Activated CD4-positive, alpha-beta T cell treated with anti-CD3 and anti-CD28 coated beads, Interleukin-2, amount 50 U/mL, for 48 hours (primary cell): Measurements from ENCODE around the gene P2RX6.
"Not testable (repeated sequence)": the region's sequence is repeated elsewhere in the genome, so short reads cannot be mapped to it uniquely, and the experiment has no call there.

Source experiments
- DNase-seq, 2 experiments: peaks; one replicate each; pipeline ENCODE4 v3.0.0-alpha.2; 2020

The P2RX6 gene

DNA sequence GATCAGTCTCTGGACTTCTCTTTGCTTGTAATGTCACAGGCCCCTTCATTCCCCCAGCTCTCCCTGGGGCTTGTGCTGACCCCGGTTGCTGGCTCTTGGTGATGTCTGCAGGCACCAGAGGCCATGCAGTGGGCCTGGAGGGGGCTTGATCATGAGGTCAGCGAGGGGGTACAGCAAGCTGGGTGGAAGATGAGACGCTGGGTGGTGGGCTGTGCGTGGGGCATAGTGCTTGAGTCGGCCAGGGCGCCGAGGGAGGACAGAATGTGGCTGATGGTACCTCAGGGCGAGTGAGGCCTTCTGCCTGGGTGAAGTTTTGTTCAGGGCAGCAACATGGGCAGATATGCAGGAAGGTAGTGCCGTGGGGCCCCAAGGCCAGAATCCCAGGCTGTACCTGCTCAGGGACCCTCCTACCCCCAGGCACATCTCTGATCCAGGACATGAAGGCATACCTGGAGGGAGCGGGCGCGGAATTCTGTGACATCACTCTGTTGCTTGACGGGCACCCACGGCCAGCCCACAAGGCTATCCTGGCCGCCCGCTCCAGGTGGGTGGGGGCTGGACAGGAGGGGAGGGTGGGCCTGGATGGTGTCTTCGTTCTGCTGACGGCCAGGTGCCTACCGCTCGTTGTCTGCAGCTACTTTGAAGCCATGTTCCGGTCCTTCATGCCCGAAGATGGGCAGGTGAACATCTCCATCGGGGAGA lies 19.5 kb upstream of the P2RX6 start:
- no peak for DNase-seq

DNA sequence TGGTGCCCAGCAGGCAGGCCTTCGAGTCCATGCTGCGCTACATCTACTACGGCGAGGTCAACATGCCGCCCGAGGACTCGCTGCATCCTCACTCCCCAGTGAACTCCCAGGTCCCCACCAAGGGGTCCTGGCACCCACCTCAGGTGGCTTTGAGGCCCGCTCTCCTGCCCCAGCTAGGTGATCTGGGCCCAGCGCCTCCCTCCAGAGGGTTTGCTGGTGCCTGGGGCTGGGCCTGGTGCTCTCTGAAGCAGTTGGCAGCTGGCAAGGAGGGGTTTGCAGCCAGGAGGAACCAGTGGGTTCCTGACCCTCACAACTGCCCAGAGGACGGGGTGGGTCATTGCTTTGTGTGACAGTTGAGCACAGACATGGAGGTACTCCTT lies 18.9 kb upstream of the P2RX6 start:
- DNase-seq, result no peak

DNA sequence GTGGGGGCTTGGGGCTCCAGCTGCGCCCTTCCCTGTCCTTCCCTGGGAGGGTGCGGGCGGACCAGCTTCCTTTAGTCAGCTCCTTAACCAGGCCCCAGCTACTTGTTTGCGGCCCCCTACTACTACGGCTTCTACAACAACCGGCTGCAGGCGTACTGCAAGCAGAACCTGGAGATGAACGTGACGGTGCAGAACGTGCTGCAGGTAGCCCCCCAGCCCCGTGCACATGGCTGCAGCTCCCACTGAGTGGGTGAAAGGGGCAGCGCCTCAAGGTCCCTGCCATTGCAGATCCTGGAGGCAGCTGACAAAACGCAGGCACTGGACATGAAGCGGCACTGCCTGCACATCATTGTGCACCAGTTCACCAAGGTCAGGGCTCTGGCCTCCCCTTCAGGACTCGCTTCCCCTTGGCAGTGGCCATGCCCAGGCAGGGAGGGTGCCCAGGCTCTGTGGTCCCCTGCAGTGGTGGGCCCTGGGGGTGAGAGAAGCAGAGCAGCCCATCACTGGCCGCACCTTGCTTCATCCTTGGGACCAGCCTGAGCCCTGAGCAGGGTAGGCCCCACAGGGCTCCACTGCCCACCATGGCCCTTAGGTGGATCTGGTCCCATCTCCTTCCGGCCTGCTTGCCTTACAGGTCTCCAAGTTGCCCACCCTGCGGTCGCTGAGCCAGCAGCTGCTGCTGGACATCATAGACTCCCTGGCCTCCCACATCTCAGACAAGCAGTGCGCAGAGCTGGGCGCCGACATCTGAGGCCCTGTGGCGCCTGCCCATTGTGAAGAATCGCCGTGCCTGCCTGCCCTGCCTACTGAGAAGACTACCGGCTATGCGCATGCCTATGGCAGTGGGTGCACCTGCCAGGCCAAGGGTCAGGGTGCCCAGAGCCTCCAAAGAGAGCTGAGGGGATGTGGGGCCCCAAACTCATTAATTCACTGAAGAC lies 18.1 kb upstream of the P2RX6 start:
- no peak for DNase-seq

DNA sequence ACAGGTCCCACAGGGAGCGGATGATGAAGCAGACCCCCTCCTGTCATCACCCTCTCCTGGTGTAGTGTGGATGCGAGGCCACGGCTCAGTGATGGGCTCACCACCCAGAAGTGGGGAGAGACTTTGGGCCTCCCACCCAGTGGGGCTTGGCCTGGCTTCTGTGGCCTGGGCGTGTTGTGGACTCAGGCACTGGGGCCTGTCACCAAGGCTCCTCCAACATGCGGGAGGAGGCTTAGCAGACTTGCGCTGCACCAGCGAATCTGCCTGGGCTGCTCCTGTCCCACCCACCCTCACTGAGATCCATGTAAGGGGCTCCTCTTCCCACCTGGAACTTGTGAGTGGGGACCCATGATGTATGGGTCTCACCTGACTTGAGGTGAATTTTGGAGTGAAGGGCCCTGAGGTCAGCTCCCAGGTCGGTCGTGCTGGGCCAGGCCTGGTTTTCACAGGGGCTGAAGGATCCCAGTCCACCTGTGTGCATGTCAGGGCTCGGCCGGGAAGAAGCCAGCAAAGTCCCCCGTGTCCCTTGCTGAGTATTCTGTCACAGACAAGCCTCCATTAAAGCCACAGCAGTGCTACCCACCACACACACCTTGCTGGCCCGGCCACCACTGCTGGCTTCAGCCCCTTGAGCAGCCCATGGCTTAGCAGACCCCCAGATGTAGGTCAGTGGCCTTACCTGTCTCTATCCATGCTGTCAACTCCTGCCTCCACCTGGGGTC lies 17.3 kb upstream of the P2RX6 start:
- DNase-seq, result no peak

DNA sequence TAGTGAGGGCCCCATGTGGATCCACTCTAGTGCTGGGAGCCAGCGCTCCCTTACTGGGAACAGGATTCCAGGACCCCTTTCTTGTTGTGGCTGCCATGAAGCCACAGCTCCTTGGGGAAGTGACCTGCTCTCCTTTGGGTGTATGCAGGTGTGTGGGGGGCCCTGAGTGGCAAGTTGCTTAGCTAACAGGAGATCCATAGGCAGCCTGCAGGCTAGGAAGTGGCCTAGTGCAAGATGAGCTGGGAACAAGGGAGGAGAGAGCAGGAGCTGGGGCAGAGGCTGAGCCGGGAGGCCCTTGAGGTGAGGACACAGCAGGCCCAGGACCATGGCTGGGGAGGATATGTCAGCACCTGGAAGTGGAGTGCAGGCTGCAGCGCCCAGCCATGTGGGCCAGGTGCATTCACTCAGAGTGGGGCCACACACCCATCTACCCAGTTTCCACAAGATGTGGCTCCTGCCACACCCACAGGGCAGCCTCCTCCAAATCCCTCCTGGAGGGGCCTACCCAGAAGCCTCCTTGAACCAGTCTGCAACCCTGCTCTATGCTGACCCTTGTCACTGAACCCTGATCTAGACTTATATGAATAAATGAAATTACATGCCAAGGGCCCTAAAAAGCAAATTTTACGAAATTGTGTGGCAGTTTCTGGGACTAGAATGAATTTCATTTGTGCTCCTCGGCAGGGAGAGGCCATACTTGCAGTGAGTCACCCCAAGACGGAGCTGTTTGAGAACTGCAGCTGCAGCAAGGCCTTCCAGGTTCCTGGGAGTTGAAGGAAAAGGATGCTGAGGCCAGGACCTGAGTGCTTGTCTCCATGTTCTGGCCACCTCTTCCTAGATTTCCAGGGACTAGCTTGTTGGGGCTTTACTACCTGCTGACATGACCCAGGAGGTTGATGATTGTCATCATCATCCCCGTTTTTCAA lies 16.3 kb upstream of the P2RX6 start:
- DNase-seq, result no peak

DNA sequence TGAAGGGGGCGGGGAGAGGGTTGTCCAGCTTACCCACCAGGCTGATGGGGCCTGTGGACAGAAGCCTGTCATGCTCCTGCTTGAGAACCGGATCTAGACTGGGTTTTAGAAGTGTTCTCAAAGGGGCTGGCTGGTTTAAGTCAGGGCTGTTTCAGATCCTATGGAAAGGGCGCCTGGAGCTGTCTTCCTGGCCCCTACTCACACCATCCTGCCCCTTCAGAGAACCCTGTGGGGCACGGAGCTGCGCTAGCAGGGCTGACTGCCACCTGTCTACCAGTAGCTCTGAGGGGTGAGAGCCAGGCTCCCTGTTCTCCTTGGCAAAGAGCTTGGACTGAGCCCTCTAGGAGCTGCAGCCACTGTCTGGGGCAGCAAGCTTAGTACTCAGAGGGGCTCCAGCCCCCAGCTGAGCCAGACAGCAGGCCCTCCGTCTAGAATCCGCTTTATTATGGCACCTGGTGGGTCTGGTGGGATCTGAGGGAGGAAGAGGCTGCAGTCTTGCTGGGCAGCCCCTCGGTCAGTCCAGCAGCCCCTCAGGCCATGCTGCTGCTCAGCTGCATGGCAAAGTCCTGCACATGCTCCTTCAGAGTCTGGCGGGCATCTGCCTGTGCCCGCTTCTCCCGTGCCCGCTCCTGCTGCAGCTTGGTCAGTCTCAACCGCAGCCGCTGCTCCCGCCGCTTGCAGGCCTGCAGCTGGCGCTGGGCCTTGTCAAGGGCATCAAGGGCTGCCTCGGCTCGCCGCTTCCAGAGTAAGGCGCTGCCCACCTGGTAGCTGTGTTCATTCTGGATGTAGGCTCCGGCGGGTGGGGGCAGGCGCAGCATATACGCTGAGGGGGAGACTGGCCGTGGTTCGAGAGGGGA lies 15.4 kb upstream of the P2RX6 start:
- no peak for DNase-seq

DNA sequence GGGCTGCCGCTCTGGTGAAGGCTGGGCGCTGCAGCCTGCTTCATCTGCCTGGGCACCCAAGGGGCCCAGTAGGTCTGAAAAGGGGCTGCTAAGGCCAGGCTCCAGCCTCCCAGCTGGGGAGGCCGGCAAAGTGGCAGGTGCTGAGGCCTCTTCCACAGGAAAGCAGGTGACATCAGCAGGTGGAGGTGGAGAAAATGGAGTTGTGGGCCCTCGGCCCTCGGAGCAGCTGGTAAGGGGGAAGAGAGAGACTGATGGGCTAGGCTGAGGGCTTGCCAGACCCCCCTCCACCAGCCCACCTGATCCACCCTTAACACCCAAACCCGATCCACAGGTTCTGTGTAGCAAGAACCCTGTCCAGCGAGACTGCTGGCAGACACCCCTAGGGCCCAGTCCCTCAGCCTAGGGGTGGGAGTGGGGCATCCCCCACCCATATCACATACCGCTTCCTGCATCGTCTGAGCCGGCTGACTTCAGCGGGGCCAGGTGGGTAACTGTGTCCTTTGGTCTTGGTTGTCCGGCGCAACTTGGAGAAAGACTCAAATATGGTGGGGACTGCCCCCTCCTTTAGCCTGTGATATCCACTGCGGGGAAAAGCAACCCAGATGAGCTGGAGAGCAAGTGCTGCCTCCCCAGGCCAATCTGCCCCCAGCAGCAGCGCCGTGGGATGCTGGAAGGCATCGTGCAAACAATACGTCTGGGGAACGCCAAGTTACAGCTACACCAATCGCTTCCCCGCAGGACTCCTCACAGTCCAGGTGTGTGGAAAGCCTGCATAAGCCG lies 14.6 kb upstream of the P2RX6 start:
- peak in 1 of 2 experiments; percentile 26 for DNase-seq

DNA sequence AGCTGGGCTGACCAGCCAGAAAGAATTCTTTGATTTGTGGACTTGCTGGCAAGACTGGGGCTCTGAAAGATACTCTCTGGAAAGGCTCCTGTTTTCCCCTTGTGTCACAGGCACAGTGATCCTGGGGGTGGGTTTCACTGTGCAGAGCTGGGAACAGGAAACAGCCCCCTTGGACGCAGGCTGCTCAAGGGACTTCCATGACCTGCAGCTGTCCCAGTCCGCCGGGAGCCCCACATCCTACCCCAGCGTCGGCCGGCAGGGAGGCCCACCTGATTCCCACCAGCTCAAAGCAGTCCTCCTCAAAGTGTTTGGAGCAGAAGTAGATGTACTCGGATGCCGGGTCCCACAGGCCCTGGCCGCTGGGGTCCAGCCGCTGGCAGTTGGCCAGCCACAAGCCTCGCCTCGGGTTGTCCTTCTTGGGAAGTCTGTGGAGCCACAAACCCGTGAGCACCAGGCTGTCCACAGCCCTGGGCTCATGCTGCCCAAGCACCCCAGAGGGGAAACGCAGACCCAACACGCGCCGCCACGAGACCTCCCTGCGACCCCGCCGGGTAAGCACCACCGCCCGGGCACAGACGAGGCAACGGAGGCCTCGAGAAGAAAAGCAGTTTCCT lies 13.9 kb upstream of the P2RX6 start:
- DNase-seq, result no peak

DNA sequence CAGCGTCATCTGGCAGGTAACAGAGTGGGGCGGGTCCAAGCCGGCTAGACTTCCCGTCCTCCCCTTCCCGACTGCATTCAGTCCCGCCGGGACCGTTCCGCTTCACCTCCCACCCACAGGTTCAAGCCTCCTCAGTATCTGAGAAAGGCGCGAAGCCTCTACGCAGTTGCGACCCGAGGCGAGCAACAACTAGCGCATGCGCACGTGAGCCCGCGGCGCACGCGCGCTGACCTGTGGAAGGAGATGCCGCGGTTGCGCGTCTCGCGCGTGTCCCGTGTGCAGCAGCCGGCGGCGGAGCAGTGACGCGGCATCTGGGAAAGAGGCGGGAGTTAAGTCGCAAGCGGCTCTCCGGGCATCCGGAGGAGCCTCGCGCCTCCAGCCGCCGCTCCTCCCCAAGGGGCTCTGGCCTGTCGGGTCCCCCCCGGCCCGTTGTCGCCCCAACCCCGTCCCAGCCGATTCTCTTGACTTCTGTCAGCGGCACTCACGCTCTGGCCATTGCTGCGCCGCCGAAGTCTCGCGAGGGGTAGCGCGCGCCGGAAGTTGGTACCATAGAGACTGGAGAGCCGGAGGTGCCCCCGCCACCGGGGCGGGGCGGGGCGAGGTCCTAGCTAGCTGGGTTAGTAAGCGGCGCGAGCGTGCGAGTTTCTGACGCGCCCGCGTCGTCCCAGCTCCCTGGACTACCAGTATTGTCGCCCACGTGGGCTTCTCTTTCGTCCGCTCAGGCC lies 13.2 kb upstream of the P2RX6 start, which contains the start of gene THAP7:
Gene THAP7, minus strand, starts transcription at position 518 of the 725 bp plus-strand sequence. Its CDS starts 207 bp downstream, at position 311.
- peak; percentile 97 to 98 for DNase-seq

DNA sequence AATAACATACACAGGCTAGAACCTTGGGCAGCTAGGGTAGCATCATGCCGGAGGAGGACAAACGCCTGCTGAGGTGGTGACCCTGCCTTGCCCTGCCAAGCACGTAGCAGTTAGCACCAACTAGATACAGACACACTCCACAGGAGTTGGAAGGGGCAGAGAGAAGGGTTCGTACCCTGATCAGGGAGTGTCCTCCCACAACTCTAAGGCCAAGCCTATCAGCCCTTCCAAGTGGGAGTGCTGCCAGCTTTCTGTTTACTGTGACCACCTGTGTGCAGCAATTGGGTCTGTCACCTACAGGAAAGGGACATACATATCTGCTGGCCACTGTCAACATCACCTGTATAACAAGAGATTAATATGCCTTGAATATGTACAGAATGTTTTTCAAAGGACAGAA lies 11.2 kb upstream of the P2RX6 start:
- DNase-seq, result no peak

DNA sequence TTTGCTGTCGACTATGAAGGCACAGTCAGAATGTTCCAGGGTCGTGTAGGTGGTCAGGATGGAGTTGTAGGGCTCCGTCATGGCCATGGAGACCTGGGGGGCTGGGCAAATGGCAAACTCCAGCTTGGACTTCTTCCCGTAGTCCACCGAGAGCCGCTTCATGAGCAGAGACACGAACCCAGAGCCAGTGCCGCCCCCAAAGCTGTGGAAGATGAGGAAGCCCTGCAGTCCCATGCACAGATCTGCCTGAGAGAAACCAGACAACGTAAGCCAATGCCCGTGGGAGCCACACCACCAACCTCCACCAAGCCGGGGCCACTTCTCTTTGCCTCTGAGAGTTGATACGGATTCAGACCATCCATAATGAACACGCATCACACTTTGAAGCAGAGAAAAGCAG lies 5.8 kb upstream of the P2RX6 start:
- not testable (repeated sequence) for DNase-seq

DNA sequence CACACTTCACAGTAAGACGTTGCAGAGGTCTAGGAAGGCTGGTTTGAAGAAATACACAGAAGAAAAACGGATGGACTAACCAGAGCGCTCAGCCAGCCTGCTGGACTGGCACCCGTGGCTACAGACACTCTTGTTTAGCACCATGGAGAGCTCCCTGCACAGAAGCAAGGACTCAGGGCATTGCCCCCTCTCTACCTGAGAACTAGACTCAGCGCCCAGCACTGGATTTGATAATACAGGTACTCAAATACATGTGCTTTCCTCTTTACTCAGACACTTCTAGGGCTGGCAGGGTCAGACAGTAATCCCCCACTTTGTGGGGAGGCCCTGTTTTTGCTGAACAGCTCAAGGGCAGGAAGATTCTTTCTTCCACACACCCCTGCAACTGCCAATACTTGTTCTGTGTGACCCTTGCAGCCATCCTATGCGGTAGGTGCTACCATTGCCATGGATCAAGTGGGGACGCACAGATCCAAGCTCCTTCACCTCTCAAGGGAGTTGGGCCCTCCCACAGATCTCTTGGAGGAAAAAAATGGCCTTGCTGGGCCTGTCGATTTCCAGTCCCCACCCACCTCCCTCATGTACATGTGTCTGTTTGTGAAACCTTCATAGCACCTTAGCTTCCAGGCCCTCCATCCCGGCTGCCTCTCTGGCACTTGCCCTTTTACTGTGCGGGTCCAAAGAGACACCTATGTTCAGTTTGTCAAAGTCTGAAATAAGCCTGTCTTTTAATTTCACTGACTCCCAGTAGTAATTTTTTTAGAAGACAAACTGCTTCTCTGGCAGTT lies 5.1 kb upstream of the P2RX6 start:
- no peak for DNase-seq

DNA sequence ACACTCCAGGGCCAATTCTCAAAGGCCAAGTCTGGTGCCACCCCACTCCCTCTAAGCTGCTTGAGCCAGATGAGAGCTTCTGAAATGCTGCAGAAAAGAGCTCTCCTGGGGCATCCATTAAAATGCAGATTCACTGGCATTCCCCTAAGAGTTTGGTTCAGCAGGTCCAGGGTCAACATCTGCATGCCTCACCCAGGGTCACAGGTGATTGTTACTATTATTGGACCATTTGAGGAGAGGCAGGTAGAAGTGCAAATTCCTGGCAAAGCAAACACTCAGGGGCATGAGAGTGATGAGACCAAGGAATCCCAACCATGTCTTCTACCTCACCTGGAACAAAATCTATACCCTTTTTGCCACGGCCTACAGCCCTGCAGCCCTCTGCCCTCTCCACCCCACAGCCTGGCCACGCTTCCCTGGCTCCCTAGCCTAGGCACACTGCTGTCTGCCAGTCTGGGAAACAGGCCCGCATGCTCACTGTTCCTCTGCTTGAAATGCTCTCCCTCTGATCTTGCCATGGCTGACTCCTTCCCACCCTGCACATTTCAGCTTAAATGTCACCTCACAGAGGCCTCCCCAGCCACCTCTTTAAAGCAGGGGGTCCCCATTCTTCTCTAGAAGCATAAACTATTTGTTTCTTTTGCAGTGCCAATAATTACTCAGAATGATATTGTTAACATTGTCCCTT lies 4.4 kb upstream of the P2RX6 start:
- DNase-seq, result no peak

DNA sequence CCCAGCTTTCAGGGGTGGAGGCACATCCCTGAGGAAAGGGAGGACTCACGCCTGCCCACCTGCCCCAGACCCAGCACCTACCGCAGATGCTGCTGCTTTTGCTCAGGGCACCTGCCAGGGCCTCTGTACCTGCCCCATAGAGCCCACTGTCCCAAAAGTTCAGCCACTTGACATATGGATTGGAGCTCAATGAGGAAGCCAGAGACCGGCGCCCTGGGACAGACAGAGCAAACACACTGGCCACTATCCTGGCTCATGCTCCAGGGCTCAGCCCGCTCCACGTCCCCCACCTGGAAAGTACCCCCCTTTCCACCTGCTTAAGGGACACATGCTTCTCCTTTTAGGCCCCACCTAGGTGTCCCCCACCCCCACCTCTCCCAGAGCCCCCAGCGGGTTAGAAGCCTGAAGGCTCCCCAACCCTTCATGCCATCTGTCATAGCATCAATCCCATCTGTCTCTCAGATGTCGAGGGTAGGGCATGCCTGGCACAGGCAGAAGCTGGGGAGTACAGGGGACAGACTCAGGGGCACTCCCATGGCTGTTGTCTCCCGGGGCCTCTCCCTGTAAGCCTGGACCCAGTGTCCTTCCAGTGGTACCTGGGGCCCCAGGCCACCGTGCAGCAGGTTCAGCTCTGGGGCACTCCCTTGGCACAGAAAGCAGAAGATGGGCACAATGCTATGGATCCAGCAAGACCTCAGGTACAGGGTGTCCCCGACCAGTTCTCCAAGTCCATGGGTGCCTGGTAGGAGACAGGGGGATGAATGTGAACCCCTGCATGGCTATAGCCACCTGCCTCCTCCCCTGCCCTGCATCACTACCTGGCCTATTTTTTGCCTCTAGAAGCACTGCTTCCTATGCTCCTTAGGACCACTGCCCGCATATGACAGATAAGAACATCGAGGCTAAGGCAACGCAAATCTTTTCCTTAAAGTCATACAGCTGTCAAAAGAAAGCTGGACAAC lies 2.2 kb upstream of the P2RX6 start:
- no peak for DNase-seq

DNA sequence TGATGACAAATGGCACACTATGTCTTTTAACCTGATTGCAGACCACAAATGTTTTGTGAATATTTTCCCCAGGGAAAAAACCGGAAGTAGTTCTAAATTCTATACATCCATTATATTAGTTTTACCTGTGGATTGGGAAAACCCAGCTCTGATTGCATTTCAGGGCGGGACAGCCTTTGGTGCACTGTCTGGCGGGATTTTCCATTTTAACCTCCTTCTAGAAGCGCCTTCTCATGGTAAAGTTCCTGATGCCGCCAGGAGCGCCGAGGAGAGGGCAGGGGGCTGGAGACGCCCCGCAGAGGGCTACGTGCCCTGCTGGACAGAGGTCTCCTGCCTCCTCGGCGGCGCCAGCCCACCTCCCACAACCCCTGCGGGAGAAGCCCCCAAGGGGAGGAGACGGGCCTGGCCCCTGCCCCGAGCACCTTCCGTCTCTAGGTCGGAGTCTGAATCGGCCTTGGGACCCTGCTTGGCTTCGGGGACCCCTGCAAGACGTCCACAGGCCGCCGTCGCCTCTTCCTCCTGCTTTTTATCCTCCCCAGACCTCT lies 1.2 kb upstream of the P2RX6 start:
- DNase-seq, result no peak

DNA sequence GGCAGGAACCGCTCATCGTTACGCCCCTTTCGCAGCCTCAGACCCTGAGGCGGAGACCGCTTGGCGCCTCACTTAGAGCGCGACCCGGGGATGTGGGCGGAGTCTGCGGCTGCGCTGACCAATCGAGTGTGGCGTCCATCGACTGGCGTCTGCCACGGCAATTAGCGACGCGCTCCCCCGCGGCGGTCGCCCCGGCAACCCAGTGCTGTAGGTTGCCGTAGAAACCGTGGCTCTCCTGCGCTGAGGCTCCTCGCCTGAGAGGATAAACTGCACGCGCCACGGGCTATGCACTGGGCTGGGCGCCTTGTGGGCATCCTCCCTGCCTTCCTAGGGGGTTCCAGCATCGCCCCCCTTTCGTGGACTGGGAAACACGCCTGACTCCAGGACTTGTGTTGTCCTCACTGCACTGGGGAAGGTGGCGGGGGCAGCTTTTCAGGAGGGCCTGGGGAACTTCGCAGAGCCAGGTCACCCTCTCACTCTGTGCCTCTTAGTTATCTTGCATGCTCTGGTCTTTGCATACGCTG lies 701 bp upstream of the P2RX6 start:
- peak; percentile 89 to 92 for DNase-seq
